ENCODE results near the gene PLEKHG2.

- TF ChIP-seq CTCF (IDR thresholded peaks at IDR 0.05) (no peak), POLR2A (IDR thresholded peaks at IDR 0.05; ENCODE audit: low read length) (no peak), CHD2 (IDR thresholded peaks at IDR 0.05; ENCODE audit: low read length, partially characterized antibody) (no peak), CBX2 (IDR thresholded peaks at IDR 0.05; ENCODE audit: borderline replicate concordance, low read depth) (no peak)
Observed at GRCh38 chr19:39448271-39448670, 35.8 kb downstream of the PLEKHG2 start.

Data from A549 (cell line).